ENCODE data around the gene ZNF423.
A peak's percentile ranks its signal among the peaks of the same experiment; 100 is the strongest.

ZNF423 gene

GRCh38 chr16:49593424-49594040 lies 262.4 kb downstream of the ZNF423 start:
- no peak for DNase-seq

- peak; percentile 25 for DNase-seq
These were observed 263.1 kb downstream of the ZNF423 start for GRCh38 chr16:49592546-49593423.

DNA sequence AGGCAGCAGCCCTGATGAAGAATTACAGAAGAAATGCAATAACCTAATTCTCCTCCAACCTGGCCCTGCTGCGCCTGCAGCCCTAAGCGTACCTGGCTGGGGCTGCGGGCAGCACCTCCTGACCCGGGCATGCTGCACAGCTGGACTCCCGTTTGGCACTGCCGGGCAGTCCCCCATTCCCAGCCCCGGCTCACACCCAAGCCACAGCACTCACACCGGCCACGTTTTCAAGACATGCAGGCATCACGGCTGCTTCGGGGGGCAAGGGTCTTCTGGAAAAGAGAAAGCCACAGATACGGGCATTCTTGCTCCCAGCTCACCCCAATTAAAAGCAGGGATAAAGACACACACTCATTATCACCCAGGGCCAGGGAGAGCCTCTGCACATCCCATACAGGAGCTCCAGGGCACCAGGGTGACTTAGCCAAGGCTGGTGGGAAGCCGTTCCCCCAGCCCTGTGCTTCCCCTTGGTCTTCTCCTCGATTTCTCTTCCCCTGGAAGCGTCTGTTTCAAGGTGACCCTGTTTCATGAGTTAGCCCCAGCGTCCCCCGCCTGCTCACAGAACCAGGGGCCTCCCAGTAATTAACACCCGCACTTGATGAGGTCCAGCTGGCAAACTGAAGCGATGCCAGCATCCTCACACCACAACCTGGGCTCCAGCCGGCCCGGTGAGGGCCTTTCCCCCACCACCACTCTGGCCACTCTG lies 265.6 kb downstream of the ZNF423 start:
- no peak for DNase-seq

- no peak for DNase-seq
These were observed 266.3 kb downstream of the ZNF423 start for GRCh38 chr16:49589544-49590031.

- no peak for DNase-seq
These were observed 267.1 kb downstream of the ZNF423 start for GRCh38 chr16:49588729-49589384.

- no peak for DNase-seq
These were observed 267.9 kb downstream of the ZNF423 start for GRCh38 chr16:49588026-49588425.

- DNase-seq: no peak
These were observed 268.4 kb downstream of the ZNF423 start for GRCh38 chr16:49587511-49587910.

- no peak for DNase-seq
These were observed 269.2 kb downstream of the ZNF423 start for GRCh38 chr16:49586466-49587450.

GRCh38 chr16:49585143-49585832 lies 270.6 kb downstream of the ZNF423 start:
- no peak for DNase-seq

DNA sequence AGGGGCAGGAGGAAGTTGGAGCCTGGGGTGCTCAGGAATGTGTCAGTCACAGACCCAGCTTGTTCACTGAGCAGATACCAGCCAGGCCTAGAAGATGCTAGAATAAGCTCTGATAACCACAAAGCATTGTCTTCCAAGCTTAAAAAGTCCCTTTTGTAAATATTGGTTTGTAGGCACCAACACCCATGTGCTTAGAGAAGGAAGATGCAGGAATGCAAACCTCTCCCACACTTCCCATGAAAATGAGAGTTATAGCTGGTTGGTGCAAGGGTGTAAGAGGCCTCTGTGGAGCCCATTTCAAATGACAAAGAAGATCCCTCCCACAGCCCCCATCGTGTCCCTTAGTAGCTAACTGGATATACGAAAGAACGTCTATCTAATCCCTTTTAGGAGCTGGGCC lies 272.0 kb downstream of the ZNF423 start:
- DNase-seq: no peak

DNA sequence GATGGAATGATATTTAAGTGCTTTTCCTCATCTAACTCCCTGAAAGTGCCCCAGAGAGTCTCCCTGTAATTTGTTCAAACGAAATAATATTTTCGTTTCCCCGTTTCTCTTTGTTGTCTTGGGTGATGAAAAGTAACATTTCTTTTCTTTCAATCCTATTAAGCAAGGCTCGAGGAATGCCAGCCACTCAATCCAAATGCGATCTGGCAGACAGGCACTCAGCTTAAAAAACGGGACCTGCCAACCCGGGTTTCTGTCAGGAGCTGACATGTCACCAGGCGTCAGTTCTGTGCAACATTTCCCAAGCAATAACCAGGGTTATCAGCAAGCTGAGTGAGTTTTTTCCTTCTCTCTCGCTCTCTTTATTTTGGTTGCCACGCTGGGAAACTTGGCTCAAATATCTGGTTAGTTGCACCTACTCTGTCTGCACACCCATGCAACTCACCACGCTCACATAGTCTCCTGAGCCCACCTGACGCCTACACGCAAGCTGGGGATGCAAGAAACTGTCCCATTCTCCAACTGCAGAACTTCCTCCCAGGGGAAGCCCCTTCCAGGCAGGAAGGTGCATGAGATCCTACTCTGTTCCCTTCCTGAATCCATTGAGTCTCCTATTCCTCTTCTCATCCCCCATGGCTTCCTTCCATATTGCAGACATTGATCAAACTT lies 274.1 kb downstream of the ZNF423 start:
- no peak for DNase-seq

GRCh38 chr16:49580751-49581303 lies 275.1 kb downstream of the ZNF423 start:
- no peak for DNase-seq

DNA sequence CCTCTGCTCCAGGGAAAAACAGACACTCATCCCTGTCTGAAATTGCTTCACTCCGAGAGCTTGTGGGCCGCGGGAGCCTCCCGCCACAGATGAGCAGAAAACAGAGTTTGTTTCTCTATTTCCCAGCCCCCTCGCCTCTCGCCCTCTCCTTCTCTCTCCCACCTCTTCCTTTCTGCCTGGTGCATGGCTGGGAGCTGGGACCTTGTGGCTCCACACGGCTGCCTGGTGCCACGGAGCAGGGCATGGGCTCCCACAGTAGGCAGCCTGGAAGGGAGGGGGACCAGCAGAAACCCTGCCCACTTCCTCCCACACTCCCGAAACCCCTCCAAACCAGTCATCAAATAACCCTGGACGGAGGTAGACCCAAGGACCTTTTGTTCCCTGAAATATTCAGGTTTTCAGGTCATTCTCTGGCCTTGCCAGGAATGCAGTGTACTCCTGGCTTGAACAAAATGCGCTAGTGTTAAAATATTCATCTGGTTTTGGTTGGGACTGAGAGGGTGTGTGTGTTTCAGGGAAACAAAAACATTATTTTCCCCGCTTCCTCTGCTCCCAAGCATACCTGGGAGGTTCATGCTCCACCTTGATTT lies 277.4 kb downstream of the ZNF423 start:
- DNase-seq: no peak

DNA sequence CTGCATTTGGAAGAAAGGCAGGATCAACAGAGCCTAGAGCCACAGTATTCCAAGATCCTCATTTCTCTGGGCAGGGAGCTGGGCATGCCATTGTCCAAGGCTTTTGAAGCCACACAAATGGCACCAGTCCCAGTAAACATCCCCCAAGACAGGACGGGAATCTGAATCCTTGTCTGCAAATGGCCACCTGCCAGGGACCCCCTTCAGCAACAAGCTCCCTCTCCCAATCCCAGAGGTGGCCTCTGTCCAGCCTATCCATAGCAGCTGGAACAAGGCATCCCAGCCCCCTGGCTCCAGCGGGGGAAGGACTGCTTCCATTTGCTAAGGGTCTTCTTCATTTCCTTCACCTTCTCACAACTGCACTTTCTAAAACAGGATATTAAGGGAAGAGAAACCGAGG lies 277.9 kb downstream of the ZNF423 start:
- no peak for DNase-seq

DNA sequence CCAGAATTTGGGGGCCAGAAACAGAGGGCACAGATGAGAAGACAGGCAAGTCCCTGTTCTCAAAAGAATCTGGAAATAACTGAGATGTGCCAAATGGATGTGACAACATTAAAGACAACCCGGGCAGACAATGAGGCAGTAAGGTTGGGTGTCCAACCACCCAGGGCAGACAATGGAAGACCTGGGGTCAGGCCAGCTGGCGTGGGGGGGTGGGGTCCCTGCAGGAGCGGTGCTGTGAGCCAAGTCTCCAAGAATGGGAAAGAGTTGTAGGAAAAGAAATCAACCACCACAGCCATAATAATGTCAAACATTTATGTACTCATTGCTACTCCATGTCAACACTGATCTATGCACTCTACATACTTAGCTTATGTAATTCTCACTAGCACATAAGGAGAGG lies 279.0 kb downstream of the ZNF423 start:
- DNase-seq: no peak

DNA sequence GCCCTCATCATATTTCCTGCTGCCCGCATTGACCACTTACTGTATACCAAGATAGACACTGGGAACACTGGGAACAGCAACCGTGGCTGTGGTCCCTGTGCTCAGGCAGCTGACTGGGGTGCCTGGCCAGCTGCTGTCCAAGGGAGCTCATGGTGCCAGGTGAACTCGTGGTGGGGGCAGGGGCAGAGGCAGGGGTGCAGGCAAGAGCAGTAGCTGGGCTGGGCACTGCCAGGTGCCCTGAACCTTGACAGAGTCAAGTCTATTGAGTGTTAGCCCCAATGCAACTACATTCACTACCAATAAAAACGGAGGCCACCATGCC lies 279.8 kb downstream of the ZNF423 start:
- DNase-seq: no peak

GRCh38 chr16:49575346-49576172 lies 280.4 kb downstream of the ZNF423 start:
- DNase-seq: peak; percentile 27

DNA sequence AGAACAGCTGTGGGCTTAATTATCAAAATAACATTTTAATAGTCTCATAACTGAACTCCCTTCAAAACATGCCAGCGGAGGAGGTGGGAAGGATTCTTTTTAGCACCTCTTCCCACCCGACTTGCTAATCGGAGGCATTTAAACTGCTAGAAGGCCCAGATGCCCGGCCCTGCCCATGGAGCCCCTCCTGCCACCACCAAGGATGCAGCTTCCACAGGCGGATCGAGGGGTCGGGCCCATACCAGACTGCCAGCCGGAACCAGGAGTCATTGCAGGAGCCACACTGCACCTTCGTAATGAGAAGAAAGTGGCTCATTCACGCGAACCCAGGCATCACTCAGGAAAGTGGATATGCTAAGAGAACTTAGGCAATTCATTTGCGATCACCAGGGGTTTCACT lies 281.1 kb downstream of the ZNF423 start:
- no peak for DNase-seq

- no peak for DNase-seq
These were observed 288.0 kb downstream of the ZNF423 start for GRCh38 chr16:49567950-49568349.
